GM13977 (cell line): ENCODE results near the gene THBS3.

Experiments
- DNase-seq: peaks from one replicate; pipeline ENCODE4 v3.0.0; 2012; ENCODE audit warnings: low spot score
- CTCF ChIP-seq: IDR thresholded peaks from 2 replicates; pipeline ENCODE4 v1.5.1; 2012; ENCODE audit warnings: mild to moderate bottlenecking, control low read depth; ENCODE audit not compliant: insufficient read depth; ENCODE audit errors: extremely low read depth, missing control alignments
- in situ Hi-C: fragments of 300-500 bp; cut with MboI; formaldehyde crosslinking; loops from one replicate; pipeline ENCODE4 v1.12.0; 2022; ENCODE audit warnings: low sequenced_read_pairs, low pct_unique_long_range_greater_than_20kb, mixed read lengths, inconsistent platforms; ENCODE audit not compliant: unreplicated experiment

THBS3 gene

GRCh38 chr1:155202198-155202597, 5.5 kb downstream of the THBS3 start:
- DNase-seq, result no peak
- TF ChIP-seq CTCF, result no peak
- in situ Hi-C loops, result no loop called here

- DNase-seq, result no peak
- no peak for TF ChIP-seq CTCF
- in situ Hi-C loops, result no loop called here
Measured at GRCh38 chr1:155200920-155201319, 6.8 kb downstream of the THBS3 start.

- in situ Hi-C loops, result no loop called here
- no peak for TF ChIP-seq CTCF
- no peak for DNase-seq
Measured at GRCh38 chr1:155199792-155200191, 7.9 kb downstream of the THBS3 start.

- no peak for DNase-seq
- no peak for TF ChIP-seq CTCF
- in situ Hi-C loops, result no loop called here
Measured at GRCh38 chr1:155198547-155198906, 9.2 kb downstream of the THBS3 start.

- no peak for DNase-seq
- no peak for TF ChIP-seq CTCF
- in situ Hi-C loops, result no loop called here
Measured at GRCh38 chr1:155197901-155198546, 9.7 kb downstream of the THBS3 start.

GRCh38 chr1:155196893-155197638, 10.6 kb downstream of the THBS3 start:
- in situ Hi-C loops, result no loop called here
- TF ChIP-seq CTCF, result no peak
- no peak for DNase-seq
